SK-N-SH treated with all-trans-retinoic acid at 6 μM for 48 hours (cell line): Measurements from ENCODE around the gene OCSTAMP.

Source experiments
- ATAC-seq: fragments of 200-7000 bp; cut with Tn5 transposase; 3 replicates; pipeline ENCODE4 v1.9.1; 2020; ENCODE audit warnings: mild to moderate bottlenecking, moderate library complexity
- ARNTL ChIP-seq: fragments of 450-650 bp; formaldehyde crosslinking; IDR thresholded peaks from 2 replicates; pipeline ENCODE4 v1.5.0; 2020; ENCODE audit warnings: low read depth, mild to moderate bottlenecking, moderate library complexity, borderline replicate concordance
- BACH2 ChIP-seq: fragments of 250-450 bp; sonication (Bioruptor Pico); IDR thresholded peaks from 2 replicates; pipeline ENCODE4 v1.9.0; 2021; ENCODE audit warnings: mild to moderate bottlenecking, borderline replicate concordance
- CREB5 ChIP-seq: fragments of 250-450 bp; sonication (Bioruptor Pico); IDR thresholded peaks from 2 replicates; pipeline ENCODE4 v1.5.1; 2020; ENCODE audit warnings: low read depth, mild to moderate bottlenecking, moderate library complexity
- CSDC2 ChIP-seq: fragments of 250-450 bp; sonication (Bioruptor Pico); IDR thresholded peaks from 2 replicates; pipeline ENCODE4 v1.5.0; 2020; ENCODE audit warnings: mild to moderate bottlenecking, moderate library complexity
- CSRNP3 ChIP-seq: fragments of 250-450 bp; sonication (Bioruptor Pico); IDR thresholded peaks from 2 replicates; pipeline ENCODE4 v1.5.1; 2021; ENCODE audit warnings: mild to moderate bottlenecking, moderate library complexity
- ESRRG ChIP-seq: fragments of 250-450 bp; sonication (Bioruptor Pico); IDR thresholded peaks from 2 replicates; pipeline ENCODE4 v1.6.1; 2021; ENCODE audit warnings: mild to moderate bottlenecking
- GLIS3 ChIP-seq: fragments of 250-450 bp; sonication (Bioruptor Pico); IDR thresholded peaks from 2 replicates; pipeline ENCODE4 v1.5.0; 2020; ENCODE audit warnings: mild to moderate bottlenecking, moderate library complexity
- ISL1 ChIP-seq: fragments of 250-450 bp; sonication (Bioruptor Pico); IDR thresholded peaks from 2 replicates; pipeline ENCODE4 v2.1.2; 2022; ENCODE audit warnings: mild to moderate bottlenecking, moderate library complexity
- PATZ1 ChIP-seq: fragments of 250-450 bp; sonication (Bioruptor Pico); IDR thresholded peaks from 2 replicates; pipeline ENCODE4 v1.8.0; 2020; ENCODE audit warnings: mild to moderate bottlenecking, moderate library complexity, borderline replicate concordance
- PPARA ChIP-seq: fragments of 250-450 bp; sonication (Bioruptor Pico); IDR thresholded peaks from 2 replicates; pipeline ENCODE4 v1.5.0; 2020; ENCODE audit warnings: mild to moderate bottlenecking, borderline replicate concordance
- RARB ChIP-seq: fragments of 250-450 bp; sonication (Bioruptor Pico); IDR thresholded peaks from 2 replicates; pipeline ENCODE4 v1.8.0; 2021; ENCODE audit warnings: mild to moderate bottlenecking, moderate library complexity
- SNAI2 ChIP-seq: fragments of 250-450 bp; sonication (Bioruptor Pico); IDR thresholded peaks from 2 replicates; pipeline ENCODE4 v1.5.0; 2020; ENCODE audit warnings: mild to moderate bottlenecking, moderate library complexity
- TCF4 ChIP-seq: fragments of 250-450 bp; sonication (Bioruptor Pico); IDR thresholded peaks from 2 replicates; pipeline ENCODE4 v1.8.0; 2021; ENCODE audit warnings: mild to moderate bottlenecking, moderate library complexity, borderline replicate concordance
- TSHZ2 ChIP-seq: fragments of 250-450 bp; sonication (Bioruptor Pico); IDR thresholded peaks from 2 replicates; pipeline ENCODE4 v1.5.0; 2020; ENCODE audit warnings: mild to moderate bottlenecking, moderate library complexity
- ZC3H10 ChIP-seq: fragments of 250-450 bp; sonication (Bioruptor Pico); IDR thresholded peaks from 2 replicates; pipeline ENCODE4 v1.5.1; 2021; ENCODE audit warnings: mild to moderate bottlenecking, moderate library complexity
- ZFP30 ChIP-seq: fragments of 450-650 bp; formaldehyde crosslinking; IDR thresholded peaks from 2 replicates; pipeline ENCODE4 v1.5.0; 2022; ENCODE audit warnings: mild to moderate bottlenecking, moderate library complexity
- ZNF565 ChIP-seq: fragments of 450-650 bp; formaldehyde crosslinking; conservative IDR thresholded peaks from 2 replicates; pipeline ENCODE4 v1.5.0; 2020; ENCODE audit warnings: low read depth, mild to moderate bottlenecking, moderate library complexity
- ZNF8 ChIP-seq: fragments of 450-650 bp; formaldehyde crosslinking; IDR thresholded peaks from 2 replicates; pipeline ENCODE4 v1.5.0; 2020; ENCODE audit warnings: mild to moderate bottlenecking, moderate library complexity

Gene OCSTAMP

DNA sequence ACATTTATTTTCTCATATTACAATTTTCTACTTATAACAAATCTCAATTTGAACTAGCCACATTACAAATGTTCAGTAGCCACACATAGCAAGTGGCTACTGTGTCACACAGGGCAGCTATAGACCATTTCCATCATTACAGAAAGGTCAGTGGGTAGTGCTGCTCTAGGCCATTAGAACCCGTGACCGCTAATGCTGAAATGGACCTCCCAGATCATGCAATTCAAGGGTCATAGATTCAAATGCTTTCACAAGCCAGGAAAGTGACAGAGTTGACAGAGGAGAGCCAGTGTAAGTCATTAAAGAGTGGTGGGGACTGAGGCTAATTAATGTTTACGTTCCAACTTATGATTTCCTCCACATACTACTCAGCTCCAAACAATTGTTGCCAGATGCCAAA is 3.5 kb upstream of the OCSTAMP start:
- no peak for ATAC-seq
- no peak for TF ChIP-seq RARB (CRISPR knock-in tag)
- no peak for TF ChIP-seq BACH2 (CRISPR knock-in tag)
- no peak for TF ChIP-seq SNAI2 (CRISPR knock-in tag)
- TF ChIP-seq ZC3H10 (CRISPR knock-in tag), result no peak
- TF ChIP-seq TSHZ2 (CRISPR knock-in tag), result no peak
- no peak for TF ChIP-seq GLIS3 (CRISPR knock-in tag)
- no peak for TF ChIP-seq ZNF565 (CRISPR knock-in tag)
- no peak for TF ChIP-seq CSRNP3
- TF ChIP-seq ESRRG, result no peak
- TF ChIP-seq CREB5 (CRISPR knock-in tag), result no peak
- TF ChIP-seq TCF4 (CRISPR knock-in tag), result no peak
- TF ChIP-seq CSDC2, result no peak
- TF ChIP-seq ISL1 (CRISPR knock-in tag), result no peak
- no peak for TF ChIP-seq PPARA
- TF ChIP-seq PATZ1 (CRISPR knock-in tag), result no peak
- TF ChIP-seq ZNF8 (CRISPR knock-in tag), result no peak

- TF ChIP-seq ARNTL (CRISPR knock-in tag) (no peak), CREB5 (CRISPR knock-in tag) (no peak), ISL1 (CRISPR knock-in tag) (no peak), SNAI2 (CRISPR knock-in tag) (no peak), RARB (CRISPR knock-in tag) (no peak), ZFP30 (no peak), TSHZ2 (CRISPR knock-in tag) (no peak), CSRNP3 (no peak), ESRRG (no peak), ZC3H10 (CRISPR knock-in tag) (no peak), GLIS3 (CRISPR knock-in tag) (no peak), PATZ1 (CRISPR knock-in tag) (no peak), ZNF565 (CRISPR knock-in tag) (no peak)
- ATAC-seq, result no peak
Measured at GRCh38 chr20:46552460-46553420, 2.3 kb upstream of the OCSTAMP start.
